ENCODE results near the gene LDLR.
A peak's percentile ranks its signal among the peaks of the same experiment; 100 is the strongest.
"Not testable (repeated sequence)": the region's sequence is repeated elsewhere in the genome, so short reads cannot be mapped to it uniquely, and the experiment has no call there.

The LDLR gene

GRCh38 chr19:11130824-11131455 is 41.7 kb downstream of the LDLR start:
- in situ Hi-C loops (cut with MboI; ENCODE audit: low pct_unique_long_range_greater_than_20kb, low sequenced_read_pairs): no loop called here
- DNase-seq: peak; percentile 85

GRCh38 chr19:11131471-11131870 is 42.2 kb downstream of the LDLR start:
- in situ Hi-C loops (cut with MboI; ENCODE audit: low pct_unique_long_range_greater_than_20kb, low sequenced_read_pairs): no loop called here
- DNase-seq: no peak

DNA sequence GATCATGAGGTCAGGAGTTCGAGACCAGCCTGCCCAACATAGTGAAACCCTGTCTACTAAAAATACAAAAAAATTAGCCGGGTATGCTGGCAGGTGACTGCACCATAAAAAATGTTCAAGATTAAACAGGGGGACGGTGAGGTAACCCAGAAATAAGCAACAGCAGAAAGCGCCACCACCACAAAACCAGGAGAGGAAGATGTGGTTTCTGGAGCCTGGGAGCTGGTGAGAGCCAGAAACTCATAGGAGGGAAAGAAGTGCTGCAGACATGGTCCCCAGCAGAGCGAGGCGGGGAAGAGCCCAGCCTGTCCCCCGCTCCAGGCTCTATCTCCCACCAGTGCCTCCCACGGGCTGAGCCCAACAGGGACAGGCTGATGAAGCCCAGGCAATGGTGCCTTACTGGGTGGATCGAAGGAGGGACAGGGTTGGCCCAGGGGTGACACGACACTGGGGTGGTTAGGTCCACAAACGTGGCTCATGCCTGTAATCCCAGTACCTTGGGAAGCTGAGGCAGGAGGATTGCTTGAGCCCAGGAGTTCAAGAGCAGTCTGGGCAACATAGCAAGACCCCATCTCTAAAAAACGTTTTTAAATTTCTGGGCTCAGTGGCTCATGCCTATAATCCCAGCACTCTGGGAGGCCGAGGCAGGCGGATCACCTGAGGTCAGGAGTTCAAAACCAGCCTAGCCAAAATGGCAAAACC is 47.3 kb downstream of the LDLR start:
- no peak for DNase-seq
- in situ Hi-C loops (cut with MboI; ENCODE audit: low pct_unique_long_range_greater_than_20kb, low sequenced_read_pairs): no loop called here

- in situ Hi-C loops (cut with MboI; ENCODE audit: low pct_unique_long_range_greater_than_20kb, low sequenced_read_pairs): no loop called here
- peak; percentile 81 for DNase-seq
These were observed 48.5 kb downstream of the LDLR start for GRCh38 chr19:11137542-11138384.

DNA sequence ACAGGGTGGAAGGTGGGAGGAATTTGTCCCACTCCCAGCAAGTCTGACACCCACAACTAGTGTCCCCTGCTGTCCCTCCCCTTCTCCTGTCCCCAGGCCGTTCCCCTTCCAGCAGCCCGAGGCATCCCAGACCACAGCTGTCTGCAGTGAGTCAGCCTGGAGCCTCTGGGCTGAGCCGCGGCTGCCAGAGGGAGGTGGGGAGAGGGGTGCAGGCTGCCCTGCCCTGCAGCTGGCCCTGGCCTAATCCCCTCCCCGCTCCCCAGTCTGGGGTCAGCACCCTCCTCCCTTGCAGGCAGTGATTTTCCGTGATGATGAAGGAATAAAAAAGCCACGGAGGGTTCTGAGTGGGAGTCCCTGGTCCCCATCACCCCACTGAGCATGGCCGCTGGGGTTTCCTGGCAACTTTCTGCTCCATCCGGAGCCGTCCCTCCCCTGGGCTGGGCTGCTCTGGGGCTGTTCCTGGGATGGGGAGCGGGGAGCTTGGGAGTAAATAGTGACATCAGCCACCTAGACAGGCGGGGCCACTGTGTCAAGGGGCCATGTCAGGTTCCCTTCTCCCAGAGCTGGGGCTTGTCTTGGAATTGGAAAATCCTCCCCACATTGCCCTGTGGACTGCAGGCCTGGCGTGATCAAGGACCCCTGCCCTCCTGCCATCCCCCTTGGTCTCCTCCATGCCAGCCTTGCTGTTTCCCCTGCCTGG is 49.5 kb downstream of the LDLR start:
- in situ Hi-C loops (cut with MboI; ENCODE audit: low pct_unique_long_range_greater_than_20kb, low sequenced_read_pairs): no loop called here
- DNase-seq: peak; percentile 55

- in situ Hi-C loops (cut with MboI; ENCODE audit: low pct_unique_long_range_greater_than_20kb, low sequenced_read_pairs); DNase-seq: not testable (repeated sequence)
These were observed 50.8 kb downstream of the LDLR start for GRCh38 chr19:11140023-11140538.

DNA sequence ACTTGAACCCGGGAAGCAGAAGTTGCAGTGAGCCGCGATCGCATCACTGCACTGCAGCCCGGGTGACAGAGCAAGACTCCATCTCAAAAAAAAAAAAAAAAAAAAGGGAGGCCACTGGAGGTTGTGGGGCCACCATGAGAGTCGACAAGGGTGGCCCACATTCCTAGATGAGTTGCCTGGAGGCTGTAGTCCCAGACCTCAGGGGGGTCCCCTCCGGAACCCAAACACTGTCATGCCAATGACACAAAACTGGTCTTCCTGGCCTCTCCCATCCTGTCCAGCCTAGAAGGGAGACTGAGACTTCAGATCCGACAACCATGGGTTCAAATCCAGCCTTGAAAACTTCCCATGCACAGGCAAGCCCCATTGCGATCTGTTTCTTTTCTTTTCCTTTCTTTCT is 51.6 kb downstream of the LDLR start:
- in situ Hi-C loops (cut with MboI; ENCODE audit: low pct_unique_long_range_greater_than_20kb, low sequenced_read_pairs): no loop called here
- DNase-seq: no peak

- no peak for DNase-seq
- in situ Hi-C loops (cut with MboI; ENCODE audit: low pct_unique_long_range_greater_than_20kb, low sequenced_read_pairs): no loop called here
These were observed 52.8 kb downstream of the LDLR start for GRCh38 chr19:11141937-11142527.

DNA sequence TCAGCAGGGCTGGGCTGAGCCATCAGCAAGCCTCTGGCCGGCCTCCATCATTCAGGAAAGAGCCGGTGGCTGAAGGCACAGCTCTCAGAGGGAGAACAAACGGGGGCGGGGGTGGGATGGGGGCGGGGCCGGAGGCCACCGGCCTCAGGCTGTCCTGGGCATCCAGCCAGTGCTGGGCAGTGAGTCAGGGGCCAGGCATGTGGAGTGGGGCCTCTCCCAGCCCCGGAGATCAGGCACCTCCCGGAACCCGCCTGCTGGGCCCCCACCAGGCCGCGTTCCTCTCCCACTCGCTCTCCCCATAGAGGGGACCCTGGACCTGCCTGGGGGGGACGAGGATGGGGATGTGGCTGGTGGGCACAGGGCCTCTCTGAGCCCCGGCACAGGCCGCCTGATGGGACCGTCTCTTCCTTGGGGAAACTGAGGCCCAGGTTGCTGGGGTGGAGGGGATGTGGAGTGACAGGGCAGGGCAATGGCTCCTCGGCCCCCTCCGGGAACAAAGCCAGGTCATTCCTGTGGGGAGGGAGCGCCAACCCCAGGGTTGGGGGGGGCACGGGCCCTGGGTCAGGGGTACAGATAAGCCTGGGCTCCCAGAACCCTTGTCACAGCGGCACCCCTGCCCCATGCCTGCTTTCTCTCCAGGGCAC is 53.4 kb downstream of the LDLR start:
- no peak for DNase-seq
- in situ Hi-C loops (cut with MboI; ENCODE audit: low pct_unique_long_range_greater_than_20kb, low sequenced_read_pairs): no loop called here

DNA sequence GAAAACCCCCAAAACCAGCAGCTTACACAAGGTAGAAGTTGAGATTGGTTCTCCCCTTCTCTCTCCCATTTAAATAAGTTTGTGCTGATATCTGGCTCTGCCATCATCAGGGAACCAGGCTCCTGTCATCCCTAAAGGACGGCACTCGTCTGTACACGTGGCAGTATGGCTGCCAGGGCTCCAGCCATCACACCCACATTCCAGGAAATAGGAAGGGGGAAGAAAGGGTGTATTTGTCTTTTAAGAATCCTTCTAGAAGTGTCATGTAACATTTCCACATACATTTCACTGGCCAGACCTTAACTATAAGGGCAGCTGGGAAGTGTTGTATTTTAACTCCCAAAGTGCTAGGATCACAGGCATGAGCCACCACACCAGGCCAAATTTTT is 56.3 kb downstream of the LDLR start:
- in situ Hi-C loops (cut with MboI; ENCODE audit: low pct_unique_long_range_greater_than_20kb, low sequenced_read_pairs): no loop called here
- DNase-seq: no peak

- in situ Hi-C loops (cut with MboI; ENCODE audit: low pct_unique_long_range_greater_than_20kb, low sequenced_read_pairs): no loop called here
- DNase-seq: no peak
These were observed 58.7 kb downstream of the LDLR start for GRCh38 chr19:11148001-11148400.

DNA sequence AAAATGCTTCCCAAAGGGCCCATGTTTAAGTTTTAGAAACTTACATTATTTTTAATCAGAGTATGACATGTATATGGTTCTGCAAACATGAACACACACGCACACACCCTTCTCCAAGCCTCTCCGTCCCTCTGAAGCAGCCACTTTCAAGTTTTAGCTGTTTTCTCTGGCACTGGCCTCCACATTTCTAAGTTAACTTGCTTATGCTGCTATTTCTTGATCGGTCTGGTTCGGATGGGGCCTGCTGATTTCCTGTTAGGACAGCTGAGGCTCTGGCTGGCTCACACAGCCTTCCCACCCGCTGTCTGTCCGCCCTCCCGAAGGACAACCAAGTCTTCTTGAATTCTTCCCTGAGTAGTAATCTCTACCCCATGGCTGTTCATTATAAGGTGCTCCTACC is 61.9 kb downstream of the LDLR start:
- in situ Hi-C loops (cut with MboI; ENCODE audit: low pct_unique_long_range_greater_than_20kb, low sequenced_read_pairs): no loop called here
- DNase-seq: no peak

- in situ Hi-C loops (cut with MboI; ENCODE audit: low pct_unique_long_range_greater_than_20kb, low sequenced_read_pairs): no loop called here
- DNase-seq: no peak
These were observed 63.2 kb downstream of the LDLR start for GRCh38 chr19:11152318-11153062.

- DNase-seq: no peak
- in situ Hi-C loops (cut with MboI; ENCODE audit: low pct_unique_long_range_greater_than_20kb, low sequenced_read_pairs): no loop called here
These were observed 65.4 kb downstream of the LDLR start for GRCh38 chr19:11154683-11155047.

- in situ Hi-C loops (cut with MboI; ENCODE audit: low pct_unique_long_range_greater_than_20kb, low sequenced_read_pairs): no loop called here
These were observed 66.3 kb downstream of the LDLR start, which contains the start of gene SPC24 for GRCh38 chr19:11155373-11156120. Gene SPC24, minus strand, starts transcription at chr19:11155782. Its CDS starts 6 bp downstream, at chr19:11155776.

GRCh38 chr19:11159598-11160439 is 70.6 kb downstream of the LDLR start:
- no peak for DNase-seq
- in situ Hi-C loops (cut with MboI; ENCODE audit: low pct_unique_long_range_greater_than_20kb, low sequenced_read_pairs): no loop called here

More at GRCh38 chr19:11155373-11156120, 66.3 kb downstream of the LDLR start, which contains the start of gene SPC24:
- peak; percentile 99 for DNase-seq

Data from KBM-7 (cell line).